Upper lobe of left lung (tissue), 6 donors: ENCODE measurements around the gene CTDSP1. TPM values are rescaled to one million over a fixed set of nuclear protein-coding genes. Genes with fewer than 3 reads are reported as not detected.

Experiments used
- ATAC-seq, 2 donors: fragments of 200-7000 bp; cut with Tn5 transposase; one replicate each; pipeline ENCODE4 v1.9.1; 2022; ENCODE audit warnings: mild to moderate bottlenecking in 2 of 2, moderate library complexity in 2 of 2; ENCODE audit not compliant: low FRiP score in 2 of 2
- DNase-seq, 2 donors: peaks; one replicate each; pipeline ENCODE4 v3.0.0-alpha.2; 2019 to 2020
- H3K27ac ChIP-seq, 4 donors: fragments of 200-600 bp; sonication (generic); one replicate each; pipeline ENCODE4 v1.5.1; 2016 to 2019
- H3K27me3 ChIP-seq, 4 donors: fragments of 200-600 bp; sonication (generic); one replicate each; pipeline ENCODE4 v1.5.1; 2017 to 2019
- H3K36me3 ChIP-seq, 4 donors: fragments of 200-600 bp; sonication (generic); one replicate each; pipeline ENCODE4 v1.5.1; 2016 to 2019
- H3K4me1 ChIP-seq, 4 donors: fragments of 200-600 bp; sonication (generic); one replicate each; pipeline ENCODE4 v1.5.1; 2018 to 2019
- H3K4me3 ChIP-seq, 4 donors: fragments of 200-600 bp; sonication (generic); one replicate each; pipeline ENCODE4 v1.5.1; 2017 to 2019; ENCODE audit warnings: mild to moderate bottlenecking in 2 of 4, moderate library complexity in 1 of 4
- H3K9me3 ChIP-seq, 4 donors: fragments of 200-600 bp; sonication (generic); one replicate each; pipeline ENCODE4 v1.5.1; 2018 to 2019
- EP300 ChIP-seq, 4 donors: sonication (generic); formaldehyde crosslinking; IDR thresholded peaks; one replicate each; pipeline ENCODE4 v1.5.1; 2017; ENCODE audit warnings: antibody characterized with exemption in 4 of 4, control low read depth in 2 of 4
- POLR2A ChIP-seq, 4 donors: fragments of 450-650 bp; IDR thresholded peaks; one replicate each; pipeline ENCODE4 v1.5.1; 2016 to 2017; ENCODE audit warnings: antibody characterized with exemption in 4 of 4, mild to moderate bottlenecking in 2 of 4
- POLR2AphosphoS5 ChIP-seq, 2 donors: sonication (generic); formaldehyde crosslinking; IDR thresholded peaks; one replicate each; pipeline ENCODE4 v1.5.1; 2017; ENCODE audit warnings: antibody characterized with exemption in 2 of 2
- WGBS, 2 donors: methylation state at CpG; one replicate each; pipeline ENCODE4 v1.1.5; 2017 to 2018; 5-methylcytosine and 5-hydroxymethylcytosine counted together
- total RNA-seq, 6 donors: library from RNA; depleted of rRNA in 4 of 6; stranded (reverse); fragments of >200 nt in 4 of 6; gene quantifications; one replicate each; pipeline versions ENCODE4 v1.1.0 to v1.2.1, GENCODE V29; 2016 to 2021
- TF ChIP-seq, protein P1 (sequence below), 6 experiments: fragments of 450-650 bp in 4 of 6; fragments of 200-600 bp in 2 of 6; sonication (generic) in 2 of 6; IDR thresholded peaks; one replicate each; pipeline ENCODE4 v1.5.1; 2016 to 2019; ENCODE audit warnings: antibody characterized with exemption in 6 of 6
- donor health status: DM: no; HTN: no; CAD: no; lungs with moderate emphysema.
- donor health status: DM: no; HTN: yes; CAD: no; lungs with severe emphysema.

CTDSP1 gene
- total RNA-seq, 6 donors from 2014 or later = 96.6 to 239 (median 189) TPM

- DNase-seq (peak in 1 of 2 donors; percentile 68), ATAC-seq (peak; percentile 24 to 47)
- H3K9me3 ChIP-seq = peaks cover 0 to 4% (median 0%) of the 10 kb centered on the region in 4 donors
- TF ChIP-seq POLR2A (IDR thresholded peaks at IDR 0.05) = no peak
- TF ChIP-seq, protein P1, sequence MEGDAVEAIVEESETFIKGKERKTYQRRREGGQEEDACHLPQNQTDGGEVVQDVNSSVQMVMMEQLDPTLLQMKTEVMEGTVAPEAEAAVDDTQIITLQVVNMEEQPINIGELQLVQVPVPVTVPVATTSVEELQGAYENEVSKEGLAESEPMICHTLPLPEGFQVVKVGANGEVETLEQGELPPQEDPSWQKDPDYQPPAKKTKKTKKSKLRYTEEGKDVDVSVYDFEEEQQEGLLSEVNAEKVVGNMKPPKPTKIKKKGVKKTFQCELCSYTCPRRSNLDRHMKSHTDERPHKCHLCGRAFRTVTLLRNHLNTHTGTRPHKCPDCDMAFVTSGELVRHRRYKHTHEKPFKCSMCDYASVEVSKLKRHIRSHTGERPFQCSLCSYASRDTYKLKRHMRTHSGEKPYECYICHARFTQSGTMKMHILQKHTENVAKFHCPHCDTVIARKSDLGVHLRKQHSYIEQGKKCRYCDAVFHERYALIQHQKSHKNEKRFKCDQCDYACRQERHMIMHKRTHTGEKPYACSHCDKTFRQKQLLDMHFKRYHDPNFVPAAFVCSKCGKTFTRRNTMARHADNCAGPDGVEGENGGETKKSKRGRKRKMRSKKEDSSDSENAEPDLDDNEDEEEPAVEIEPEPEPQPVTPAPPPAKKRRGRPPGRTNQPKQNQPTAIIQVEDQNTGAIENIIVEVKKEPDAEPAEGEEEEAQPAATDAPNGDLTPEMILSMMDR (IDR thresholded peaks at IDR 0.05) = peak in 1 of 6 experiments; percentile 27
- H3K27me3 ChIP-seq = no peaks in the 10 kb centered on the region
- H3K4me3 ChIP-seq = peak overlapping the region in 2 of 4 donors; percentile 54
- H3K27ac ChIP-seq = peak overlapping the region; percentile 90 to 97 (median 94)
- 21 to 29% methylated on average over 2 of the region's 2 CpGs for WGBS, 2 donors
- H3K4me1 ChIP-seq = peaks cover 23 to 46% (median 34%) of the 10 kb centered on the region in 4 donors
- no peaks in the 10 kb centered on the region for H3K36me3 ChIP-seq
Observed at GRCh38 chr2:218369330-218369729, 30.3 kb upstream of the CTDSP1 start.

DNA sequence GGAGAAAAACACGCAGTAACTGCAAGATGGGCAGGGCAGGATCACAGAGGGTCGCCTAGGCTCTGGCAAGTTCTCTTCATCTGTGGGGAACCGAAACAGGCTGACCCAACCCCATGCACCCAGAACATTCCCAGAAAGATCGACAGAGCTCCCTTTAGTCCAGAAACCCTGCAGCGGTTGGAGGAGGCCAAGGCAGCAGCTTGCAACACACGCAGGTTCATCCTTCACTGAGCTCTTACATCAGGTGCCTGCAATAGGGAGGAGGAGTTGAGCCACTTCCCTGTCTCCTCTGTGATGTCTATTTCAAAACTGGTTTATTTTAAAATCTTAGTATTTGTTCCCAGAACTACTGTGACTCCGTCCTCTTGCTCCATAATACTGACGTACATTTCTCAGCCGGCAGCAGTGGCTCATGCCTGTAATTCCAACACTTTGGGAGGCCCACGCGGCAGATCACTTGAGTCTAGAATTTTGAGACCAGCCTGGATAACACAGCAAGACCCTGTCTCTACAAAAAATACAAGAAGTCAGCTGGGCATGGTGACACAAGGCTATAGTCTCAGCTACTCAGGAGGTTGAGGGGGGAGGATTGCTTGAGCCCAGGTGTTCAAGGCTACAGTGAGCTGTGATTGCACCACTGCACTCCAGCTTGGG, 29.1 kb upstream of the CTDSP1 start:
- peaks cover 23 to 46% (median 34%) of the 10 kb centered on the region in 4 donors for H3K4me1 ChIP-seq
- peak in 1 of 2 donors; percentile 90 for DNase-seq
- WGBS, 2 donors = 36 to 61% methylated on average over 8 to 11 of the region's 11 CpGs
- peak; percentile 81 to 94 (median 85) for TF ChIP-seq EP300 (IDR thresholded peaks at IDR 0.05)
- TF ChIP-seq POLR2A (IDR thresholded peaks at IDR 0.05) = peak in 2 of 4 donors; percentile 51 to 75
- TF ChIP-seq, protein P1 (IDR thresholded peaks at IDR 0.05) = no peak
- peak; percentile 89 to 97 for TF ChIP-seq POLR2AphosphoS5 (IDR thresholded peaks at IDR 0.05)
- peak; percentile 60 to 70 for ATAC-seq
- no peaks in the 10 kb centered on the region for H3K36me3 ChIP-seq
- peak overlapping the region; percentile 90 to 97 (median 94) for H3K27ac ChIP-seq
- peaks cover 0 to 4% (median 0%) of the 10 kb centered on the region in 4 donors for H3K9me3 ChIP-seq
- no peak overlapping the region for H3K4me3 ChIP-seq
- no peaks in the 10 kb centered on the region for H3K27me3 ChIP-seq

- peaks cover 23 to 42% (median 34%) of the 10 kb centered on the region in 4 donors for H3K4me1 ChIP-seq
- ATAC-seq (no peak), DNase-seq (no peak)
- H3K36me3 ChIP-seq = no peaks in the 10 kb centered on the region
- H3K27me3 ChIP-seq = no peaks in the 10 kb centered on the region
- H3K4me3 ChIP-seq = no peak overlapping the region
- H3K27ac ChIP-seq = peak overlapping the region; percentile 88 to 97 (median 93)
- H3K9me3 ChIP-seq = no peaks in the 10 kb centered on the region
- TF ChIP-seq POLR2AphosphoS5 (IDR thresholded peaks at IDR 0.05) = no peak
- TF ChIP-seq EP300 (IDR thresholded peaks at IDR 0.05) = no peak
- TF ChIP-seq, protein P1 (IDR thresholded peaks at IDR 0.05) = no peak
- TF ChIP-seq POLR2A (IDR thresholded peaks at IDR 0.05) = no peak
Observed at GRCh38 chr2:218371983-218372350, 27.7 kb upstream of the CTDSP1 start.

DNA sequence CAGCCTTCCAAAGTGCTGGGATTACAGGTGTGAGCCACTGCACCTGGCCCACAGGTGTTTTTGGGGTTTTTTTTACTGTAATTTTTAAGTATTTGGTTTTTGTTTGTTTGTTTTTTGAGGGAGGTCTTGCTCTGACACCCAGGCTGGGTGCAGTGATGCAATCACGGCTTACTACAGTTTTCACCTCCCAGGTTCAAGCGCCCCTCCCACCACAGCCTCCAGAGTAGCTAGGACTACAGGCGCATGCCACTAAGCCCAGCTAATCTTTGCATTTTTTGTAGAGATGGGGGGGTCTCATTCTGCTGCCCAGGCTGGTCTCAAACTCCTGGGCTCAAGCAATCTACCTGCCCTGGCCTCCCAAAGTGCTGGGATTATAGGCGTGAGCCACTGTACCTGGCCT, 24.9 kb upstream of the CTDSP1 start:
- peaks cover 7 to 14% (median 14%) of the 10 kb centered on the region in 4 donors for H3K4me1 ChIP-seq
- H3K27me3 ChIP-seq = no peaks in the 10 kb centered on the region
- H3K27ac ChIP-seq = no peak overlapping the region
- H3K4me3 ChIP-seq = no peak overlapping the region
- no peaks in the 10 kb centered on the region for H3K36me3 ChIP-seq
- ATAC-seq = no peak
- WGBS, 2 donors = 78 to 84% methylated on average over 4 of the region's 4 CpGs
- no peaks in the 10 kb centered on the region for H3K9me3 ChIP-seq
- no peak for DNase-seq
- TF ChIP-seq EP300 (IDR thresholded peaks at IDR 0.05) (no peak), POLR2A (IDR thresholded peaks at IDR 0.05) (no peak), POLR2AphosphoS5 (IDR thresholded peaks at IDR 0.05) (no peak)

- H3K27me3 ChIP-seq = no peaks in the 10 kb centered on the region
- H3K27ac ChIP-seq = no peak overlapping the region
- no peak for ATAC-seq
- TF ChIP-seq POLR2A (IDR thresholded peaks at IDR 0.05) = no peak
- TF ChIP-seq EP300 (IDR thresholded peaks at IDR 0.05) = no peak
- TF ChIP-seq, protein P1 (IDR thresholded peaks at IDR 0.05) = no peak
- no peak for TF ChIP-seq POLR2AphosphoS5 (IDR thresholded peaks at IDR 0.05)
- 26% methylated on average over 2 of the region's 2 CpGs for WGBS, 2 donors
- DNase-seq = no peak
- peaks cover 3 to 11% (median 9%) of the 10 kb centered on the region in 4 donors for H3K4me1 ChIP-seq
- H3K36me3 ChIP-seq = no peaks in the 10 kb centered on the region
- no peaks in the 10 kb centered on the region for H3K9me3 ChIP-seq
- H3K4me3 ChIP-seq = no peak overlapping the region
Observed at GRCh38 chr2:218375212-218375611, 24.5 kb upstream of the CTDSP1 start.
